C4-2B (cell line): ENCODE data around the gene NELFCD.

ENCODE experiments used
- ZFX ChIP-seq: fragments of 450-650 bp; IDR thresholded peaks from 2 replicates; pipeline ENCODE4 v1.6.1; 2017
- TF ChIP-seq, protein P1 (sequence below): fragments of 450-650 bp; conservative IDR thresholded peaks from 2 replicates; pipeline ENCODE4 v1.5.1; 2017; ENCODE audit warnings: mild to moderate bottlenecking

DNA sequence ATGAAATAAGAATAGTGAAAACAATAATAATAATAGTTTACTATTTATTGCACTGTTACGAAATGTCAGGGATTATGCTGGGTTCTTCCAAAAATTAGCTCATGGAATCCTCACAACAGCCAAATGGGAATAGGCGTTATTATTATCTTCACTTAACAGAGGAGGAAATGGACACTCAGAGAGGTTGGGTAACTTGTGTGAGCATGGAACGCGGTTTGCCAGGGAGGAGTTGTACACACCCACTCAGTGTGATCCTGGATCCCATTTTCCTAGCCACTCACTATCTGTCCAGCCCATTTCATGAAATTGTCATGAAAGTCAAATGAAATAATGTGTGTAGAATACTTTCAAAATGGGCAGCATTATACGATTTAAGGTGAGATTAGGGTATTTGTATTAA lies 4.6 kb downstream of the NELFCD start:
- TF ChIP-seq, protein P1, sequence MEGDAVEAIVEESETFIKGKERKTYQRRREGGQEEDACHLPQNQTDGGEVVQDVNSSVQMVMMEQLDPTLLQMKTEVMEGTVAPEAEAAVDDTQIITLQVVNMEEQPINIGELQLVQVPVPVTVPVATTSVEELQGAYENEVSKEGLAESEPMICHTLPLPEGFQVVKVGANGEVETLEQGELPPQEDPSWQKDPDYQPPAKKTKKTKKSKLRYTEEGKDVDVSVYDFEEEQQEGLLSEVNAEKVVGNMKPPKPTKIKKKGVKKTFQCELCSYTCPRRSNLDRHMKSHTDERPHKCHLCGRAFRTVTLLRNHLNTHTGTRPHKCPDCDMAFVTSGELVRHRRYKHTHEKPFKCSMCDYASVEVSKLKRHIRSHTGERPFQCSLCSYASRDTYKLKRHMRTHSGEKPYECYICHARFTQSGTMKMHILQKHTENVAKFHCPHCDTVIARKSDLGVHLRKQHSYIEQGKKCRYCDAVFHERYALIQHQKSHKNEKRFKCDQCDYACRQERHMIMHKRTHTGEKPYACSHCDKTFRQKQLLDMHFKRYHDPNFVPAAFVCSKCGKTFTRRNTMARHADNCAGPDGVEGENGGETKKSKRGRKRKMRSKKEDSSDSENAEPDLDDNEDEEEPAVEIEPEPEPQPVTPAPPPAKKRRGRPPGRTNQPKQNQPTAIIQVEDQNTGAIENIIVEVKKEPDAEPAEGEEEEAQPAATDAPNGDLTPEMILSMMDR = no peak
- TF ChIP-seq ZFX = no peak
